Parathyroid adenoma (tissue), 2 donors: Measurements from ENCODE around the gene CCDC28B.

Experiments used
- H2AFZ ChIP-seq: fragments of 300-600 bp; sonication (generic); one replicate; pipeline ENCODE4 v1.7.0; 2017; ENCODE audit warnings: antibody characterized with exemption, mild to moderate bottlenecking
- H3K27ac ChIP-seq: fragments of 300-600 bp; sonication (generic); one replicate; pipeline ENCODE4 v1.7.0; 2017
- H3K27me3 ChIP-seq: fragments of 300-600 bp; sonication (generic); one replicate; pipeline ENCODE4 v1.7.0; 2017; ENCODE audit warnings: low read length; ENCODE audit not compliant: control insufficient read depth, insufficient read depth
- H3K36me3 ChIP-seq: fragments of 300-600 bp; sonication (generic); one replicate; pipeline ENCODE4 v1.7.0; 2017; ENCODE audit warnings: low read length; ENCODE audit not compliant: control insufficient read depth, insufficient read depth
- H3K4me1 ChIP-seq: fragments of 300-600 bp; sonication (generic); one replicate; pipeline ENCODE4 v1.7.0; 2017; ENCODE audit warnings: control low read depth
- H3K4me2 ChIP-seq: fragments of 300-600 bp; sonication (generic); one replicate; pipeline ENCODE4 v1.7.0; 2017; ENCODE audit warnings: low read length
- H3K4me3 ChIP-seq: fragments of 300-600 bp; sonication (generic); one replicate; pipeline ENCODE4 v1.7.0; 2017; ENCODE audit warnings: low read depth, low read length
- H3K79me2 ChIP-seq: fragments of 300-600 bp; sonication (generic); one replicate; pipeline ENCODE4 v1.7.0; 2017; ENCODE audit warnings: control low read depth
- H3K9ac ChIP-seq: fragments of 300-600 bp; sonication (generic); one replicate; pipeline ENCODE4 v1.7.0; 2017; ENCODE audit warnings: mild to moderate bottlenecking
- H3K9me3 ChIP-seq: fragments of 300-600 bp; sonication (generic); one replicate; pipeline ENCODE4 v1.7.0; 2017; ENCODE audit warnings: low read length; ENCODE audit not compliant: control insufficient read depth
- CTCF ChIP-seq: fragments of 300-600 bp; sonication (generic); IDR thresholded peaks from one replicate; pipeline ENCODE4 v1.7.0; 2017; ENCODE audit warnings: antibody characterized with exemption, mild to moderate bottlenecking
- donor health status: primary hyperparathyroidism.

CCDC28B gene

GRCh38 chr1:32170991-32171390 is 29.4 kb upstream of the CCDC28B start:
- H3K9ac ChIP-seq, result no peak overlapping the region
- no peaks in the 10 kb centered on the region for H3K79me2 ChIP-seq
- no peak overlapping the region for H3K27ac ChIP-seq
- TF ChIP-seq CTCF, result no peak
- no peaks in the 10 kb centered on the region for H3K36me3 ChIP-seq
- H3K27me3 ChIP-seq, result no peaks in the 10 kb centered on the region
- no peaks in the 10 kb centered on the region for H3K9me3 ChIP-seq
- no peak overlapping the region for H2AFZ ChIP-seq
- no peak overlapping the region for H3K4me2 ChIP-seq
- H3K4me1 ChIP-seq, result no peaks in the 10 kb centered on the region
- no peak overlapping the region for H3K4me3 ChIP-seq

- Histone ChIP-seq H3K4me1 (no peaks in the 10 kb centered on the region), H3K27ac (no peak overlapping the region), H2AFZ (no peak overlapping the region), H3K9me3 (no peaks in the 10 kb centered on the region), H3K79me2 (no peaks in the 10 kb centered on the region), H3K36me3 (no peaks in the 10 kb centered on the region), H3K4me2 (no peak overlapping the region), H3K27me3 (no peaks in the 10 kb centered on the region), H3K9ac (no peak overlapping the region), H3K4me3 (no peak overlapping the region)
- TF ChIP-seq CTCF, result no peak
These were observed 27.7 kb upstream of the CCDC28B start for GRCh38 chr1:32172621-32173245.

GRCh38 chr1:32178380-32179192 is 21.8 kb upstream of the CCDC28B start:
- Histone ChIP-seq H3K4me2 (peak overlapping the region; percentile 95), H3K4me3 (peak overlapping the region; percentile 71), H2AFZ (peak overlapping the region; percentile 82), H3K27me3 (no peaks in the 10 kb centered on the region), H3K9ac (no peak overlapping the region), H3K9me3 (no peaks in the 10 kb centered on the region), H3K4me1 (peaks cover 5% of the 10 kb centered on the region), H3K27ac (peak overlapping the region; percentile 87), H3K36me3 (no peaks in the 10 kb centered on the region), H3K79me2 (peaks cover 6% of the 10 kb centered on the region)
- no peak for TF ChIP-seq CTCF

GRCh38 chr1:32179193-32179442 is 21.3 kb upstream of the CCDC28B start:
- H3K36me3 ChIP-seq, result no peaks in the 10 kb centered on the region
- peak overlapping the region; percentile 87 for H3K27ac ChIP-seq
- H3K9me3 ChIP-seq, result no peaks in the 10 kb centered on the region
- peaks cover 11% of the 10 kb centered on the region for H3K79me2 ChIP-seq
- no peaks in the 10 kb centered on the region for H3K27me3 ChIP-seq
- H2AFZ ChIP-seq, result peak overlapping the region; percentile 82
- peaks cover 5% of the 10 kb centered on the region for H3K4me1 ChIP-seq
- H3K9ac ChIP-seq, result no peak overlapping the region
- TF ChIP-seq CTCF, result no peak
- H3K4me2 ChIP-seq, result peak overlapping the region; percentile 95
- H3K4me3 ChIP-seq, result peak overlapping the region; percentile 71
